Non-pigmented ciliary epithelial cell (primary cell): ENCODE measurements around the gene HECTD3.
"Not testable (repeated sequence)": the region's sequence is repeated elsewhere in the genome, so short reads cannot be mapped to it uniquely, and the experiment has no call there.

Experiments
- DNase-seq: peaks from one replicate; pipeline ENCODE4 v3.0.0-alpha.2; 2010; ENCODE audit warnings: low read depth

The HECTD3 gene

DNA sequence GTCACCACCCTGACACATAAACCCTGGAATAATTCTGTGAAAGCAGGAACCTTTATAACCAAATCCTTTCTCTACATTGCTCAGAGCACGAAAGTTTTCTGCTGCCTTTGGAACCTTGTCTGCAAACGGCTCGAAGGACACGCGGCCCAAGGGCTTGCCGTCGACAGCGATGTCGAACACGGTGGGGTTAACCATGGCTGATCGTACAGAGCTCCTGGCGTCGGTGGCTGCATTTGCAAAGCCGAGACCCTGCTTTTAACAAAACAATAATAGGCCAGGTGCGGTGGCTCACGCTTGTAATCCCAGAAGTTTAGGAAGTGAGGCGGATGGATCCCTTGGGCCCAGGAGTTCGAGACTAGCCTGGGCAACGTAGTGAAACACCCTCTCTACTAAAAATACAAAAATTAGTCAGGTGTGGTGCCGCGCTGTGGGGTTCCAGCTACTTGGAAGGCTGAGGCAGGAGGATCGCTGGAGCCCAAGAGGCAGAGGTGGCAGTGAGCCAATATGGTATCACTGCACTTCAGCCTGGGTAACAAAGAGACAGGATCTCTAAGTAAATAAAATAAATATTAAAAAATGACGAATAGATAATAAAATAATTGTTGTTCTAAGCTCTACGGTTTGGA, 22.5 kb downstream of the HECTD3 start:
- no peak for DNase-seq

DNA sequence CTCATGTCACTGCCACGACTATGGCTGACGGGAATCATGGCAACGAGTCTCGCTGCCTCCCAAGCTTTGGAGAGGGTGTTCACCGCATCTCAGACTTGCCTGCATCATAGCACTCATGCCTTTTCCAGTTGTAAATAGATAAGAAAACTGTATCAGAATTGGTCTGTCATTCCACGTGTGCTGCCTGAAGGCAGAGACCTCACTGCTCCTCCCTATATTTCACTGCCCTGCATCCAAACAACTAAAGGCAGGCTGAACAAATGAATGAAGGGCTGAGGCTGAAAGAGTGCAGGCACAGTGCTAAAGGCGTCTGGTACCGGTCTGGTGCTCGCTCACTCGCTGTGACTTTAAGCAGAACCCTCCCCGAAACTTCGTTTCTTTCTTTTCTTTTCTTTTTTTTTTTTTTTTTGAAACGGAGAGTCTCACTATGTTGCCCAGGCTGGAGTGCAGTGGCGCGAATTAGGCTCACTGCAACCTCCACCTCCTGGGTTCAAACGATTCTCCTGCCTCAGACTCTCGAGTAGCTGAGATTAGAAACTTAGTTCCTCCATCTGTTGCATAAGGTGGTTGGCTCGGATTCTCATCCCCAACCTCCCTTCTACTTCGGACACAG, 25.3 kb downstream of the HECTD3 start:
- DNase-seq = no peak

DNA sequence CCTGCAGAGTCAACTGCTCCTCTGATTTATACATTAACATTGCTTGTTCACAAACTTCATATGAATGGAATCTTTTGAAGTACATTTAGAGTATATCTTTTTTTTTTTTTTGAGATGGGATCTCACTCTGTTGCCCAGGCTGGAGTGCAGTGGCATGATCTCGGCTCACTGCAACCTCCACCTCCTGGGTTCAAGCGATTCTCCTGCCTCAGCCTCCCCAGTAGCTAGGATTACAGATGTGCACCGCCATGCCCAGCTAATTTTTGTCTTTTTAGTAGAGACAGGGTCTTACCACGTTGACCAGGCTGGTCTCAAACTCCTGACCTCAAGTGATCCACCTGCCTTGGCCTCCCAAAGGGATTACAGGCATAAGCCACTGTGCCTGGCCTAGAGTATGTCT, 33.8 kb downstream of the HECTD3 start:
- not testable (repeated sequence) for DNase-seq

DNA sequence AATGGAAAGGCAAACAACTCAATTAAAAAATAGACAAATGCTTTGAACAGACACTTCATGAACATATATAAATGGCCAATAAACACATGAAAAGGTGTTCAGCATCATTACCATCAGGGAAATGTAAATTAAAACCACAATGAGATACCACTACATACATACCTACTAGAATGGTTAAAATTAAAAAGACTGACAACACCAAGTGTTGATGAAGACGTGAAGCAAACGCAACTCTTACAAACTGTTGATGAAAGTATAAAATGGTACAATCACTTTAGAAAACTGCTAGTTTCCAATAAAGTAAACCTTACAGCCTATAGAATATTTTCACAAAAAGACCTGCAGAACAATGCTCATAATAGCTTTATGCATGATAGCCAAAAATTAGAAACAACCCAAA, 34.9 kb downstream of the HECTD3 start:
- no peak for DNase-seq

DNA sequence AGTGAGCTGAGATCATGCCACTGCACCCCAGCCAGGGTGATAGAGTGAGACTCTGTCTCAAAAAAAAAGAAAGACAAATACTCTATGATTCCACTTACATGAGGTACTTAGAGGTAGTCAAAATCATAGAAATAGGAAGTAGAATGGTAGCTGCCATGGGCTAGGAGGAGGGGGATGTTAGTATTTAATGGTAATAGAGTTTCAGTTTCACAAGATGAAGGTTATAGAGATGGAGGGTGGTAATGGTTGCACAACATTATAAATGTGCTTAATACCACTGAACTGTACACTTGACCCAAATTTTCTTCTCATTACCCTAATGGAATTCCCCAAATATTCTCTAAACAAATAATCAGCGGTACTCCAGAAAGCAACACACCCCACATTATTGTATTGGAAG, 37.5 kb downstream of the HECTD3 start:
- DNase-seq = no peak

DNA sequence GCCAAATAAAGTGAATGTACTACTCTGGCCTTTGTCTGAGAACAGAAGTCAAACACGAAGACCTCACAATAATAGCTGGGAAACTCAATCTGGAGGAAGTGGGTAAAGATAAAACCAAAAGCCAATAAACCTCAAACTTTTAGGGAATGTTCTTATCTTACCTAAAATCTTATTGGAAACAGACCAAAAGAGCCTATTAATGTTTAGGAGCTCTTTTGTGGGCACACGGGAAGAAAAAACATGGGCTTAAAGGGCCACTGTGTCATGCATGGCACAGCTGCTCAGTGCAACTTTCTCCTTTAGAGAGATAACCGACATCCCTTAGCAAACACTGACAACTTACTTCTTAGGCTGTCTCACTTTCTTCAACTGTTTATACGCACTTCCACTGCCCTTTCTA, 40.8 kb downstream of the HECTD3 start:
- DNase-seq = peak; percentile 52

DNA sequence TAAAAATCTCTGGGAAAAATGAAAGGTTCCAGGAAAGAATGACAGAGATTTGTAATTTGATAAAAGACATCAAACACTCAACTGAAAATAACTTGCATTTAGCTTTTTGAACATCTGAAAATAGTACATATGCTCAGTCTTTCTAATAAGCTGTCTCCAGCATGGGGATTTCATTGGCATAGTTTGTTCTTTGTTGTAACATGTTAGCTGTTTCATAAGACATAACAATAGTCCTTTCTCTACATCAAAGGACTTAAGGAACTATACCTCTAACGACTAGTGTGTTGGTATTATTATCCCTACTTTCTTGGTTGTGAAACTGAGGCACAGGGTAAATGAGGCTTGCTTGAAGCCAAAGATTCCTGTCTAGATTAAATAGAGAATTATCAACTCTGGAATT, 46.7 kb downstream of the HECTD3 start:
- no peak for DNase-seq

DNA sequence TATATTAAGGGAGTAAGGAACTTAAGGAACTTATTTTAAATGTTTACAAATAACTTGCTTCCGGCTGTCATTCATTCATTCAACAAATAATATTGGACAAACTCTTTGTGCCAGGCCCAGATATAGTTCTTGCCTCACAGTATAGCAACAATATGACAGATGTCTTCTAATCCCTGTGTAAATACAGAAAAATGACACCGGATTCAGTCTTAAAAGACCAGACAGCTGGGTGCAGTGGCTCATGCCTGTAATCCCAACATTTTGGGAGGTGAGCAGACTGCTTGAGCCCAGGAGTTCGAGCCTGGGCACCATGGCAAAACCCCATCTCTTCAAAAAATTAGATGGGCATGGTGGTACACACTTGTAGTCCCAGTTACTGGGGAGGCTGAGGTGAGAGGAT, 48.4 kb downstream of the HECTD3 start:
- no peak for DNase-seq

DNA sequence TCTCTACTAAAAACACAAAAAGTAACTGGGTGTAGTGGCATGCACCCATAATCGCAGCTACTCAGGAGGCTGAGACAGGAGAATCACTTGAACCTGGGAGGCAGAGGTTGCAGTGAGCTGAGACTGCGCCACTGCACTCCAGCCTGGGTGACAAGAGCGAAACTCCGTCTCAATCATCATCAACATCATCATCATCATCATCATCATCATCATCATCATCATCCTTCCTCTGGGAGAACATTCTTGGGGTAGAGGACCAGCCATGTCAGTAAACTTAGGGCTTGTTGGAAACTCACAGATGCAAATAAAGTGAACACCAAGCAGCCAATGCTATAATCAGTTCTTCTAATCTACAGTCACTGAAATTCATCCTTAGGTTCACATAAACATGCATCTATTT, 49.1 kb downstream of the HECTD3 start:
- not testable (repeated sequence) for DNase-seq

DNA sequence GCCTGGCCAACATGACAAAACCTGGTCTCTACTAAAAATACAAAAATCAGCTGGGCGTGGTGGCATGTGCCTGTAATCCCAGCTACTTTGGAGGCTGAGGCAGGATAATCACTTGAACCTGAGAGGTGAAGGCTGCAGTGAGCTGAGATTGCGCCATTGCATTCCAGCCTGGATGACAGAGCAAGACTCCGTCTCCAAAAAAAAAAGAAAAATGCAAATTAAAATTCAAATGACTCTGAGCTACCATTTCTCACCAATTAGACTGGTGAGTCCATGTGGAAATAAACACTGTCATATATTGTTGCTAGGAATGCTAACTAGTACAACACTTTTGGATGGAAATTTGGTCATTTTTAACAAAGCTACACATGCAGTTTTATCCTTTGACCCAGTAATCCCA, 53.6 kb downstream of the HECTD3 start:
- DNase-seq = not testable (repeated sequence)

DNA sequence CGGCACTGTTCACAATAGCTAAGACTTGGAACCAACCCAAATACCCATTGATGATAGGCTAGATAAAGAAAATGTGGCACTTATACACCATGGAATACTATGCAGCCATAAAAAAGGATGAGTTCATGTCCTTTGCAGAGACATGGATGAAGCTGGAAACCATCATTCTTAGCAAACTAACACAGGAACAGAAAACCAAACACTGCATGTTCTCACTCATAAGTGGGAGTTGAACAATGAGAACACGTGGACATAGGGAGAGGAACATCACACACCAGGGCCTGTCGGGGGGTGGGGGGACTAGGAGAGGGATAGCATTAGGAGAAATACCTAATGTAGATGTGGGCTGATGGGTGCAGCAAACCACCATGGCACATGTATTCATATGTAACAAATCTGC, 55.0 kb downstream of the HECTD3 start:
- DNase-seq = not testable (repeated sequence)
